ENCODE results near the gene EPHA4. TPM values are rescaled to one million over a fixed set of nuclear protein-coding genes. Genes with fewer than 3 reads are reported as not detected.
A peak's percentile ranks its signal among the peaks of the same experiment; 100 is the strongest.

Gene EPHA4
- total RNA-seq, 2 donors from 2014 or later = 8.0 to 13.8 TPM

- H3K4me1 Mint-ChIP-seq = no peaks in the 10 kb centered on the region
- ATAC-seq (replicated peaks) = peak; percentile 55
- no peak overlapping the region for H3K27ac Mint-ChIP-seq
Measured at GRCh38 chr2:221392228-221392881, 179.7 kb downstream of the EPHA4 start.

DNA sequence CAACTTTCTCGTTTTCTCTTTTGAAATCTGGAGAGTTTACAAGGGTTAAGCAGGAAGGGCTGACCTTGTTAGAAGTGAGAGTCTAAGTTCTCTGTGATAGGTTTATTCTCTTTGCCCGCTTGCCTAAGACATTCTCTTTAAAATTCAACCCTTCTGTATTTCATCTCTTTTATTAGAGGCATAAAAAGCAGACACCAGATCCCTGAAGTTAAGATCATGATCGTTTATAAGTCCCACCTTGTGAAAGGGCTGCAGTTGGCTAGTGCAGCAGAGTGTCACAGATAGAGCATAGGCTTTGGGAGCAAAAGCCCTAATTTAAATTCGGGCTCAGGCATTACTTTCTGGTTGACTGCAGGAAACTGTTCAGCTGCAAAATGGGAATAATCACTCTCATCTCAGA, 181.2 kb downstream of the EPHA4 start:
- H3K9me3 Mint-ChIP-seq = no peaks in the 10 kb centered on the region
- H3K27me3 Mint-ChIP-seq = peaks cover 11% of the 10 kb centered on the region
- H3K4me3 Mint-ChIP-seq = no peak overlapping the region
- no peaks in the 10 kb centered on the region for H3K36me3 Mint-ChIP-seq (ENCODE audit: low read depth)
- no peak for ATAC-seq (replicated peaks)
- H3K4me1 Mint-ChIP-seq = no peaks in the 10 kb centered on the region
- H3K27ac Mint-ChIP-seq = no peak overlapping the region

More at GRCh38 chr2:221392228-221392881, 179.7 kb downstream of the EPHA4 start:
- peaks cover 6% of the 10 kb centered on the region for H3K27me3 Mint-ChIP-seq
- H3K4me3 Mint-ChIP-seq = no peak overlapping the region
- no peaks in the 10 kb centered on the region for H3K36me3 Mint-ChIP-seq (ENCODE audit: low read depth)
- H3K9me3 Mint-ChIP-seq = no peaks in the 10 kb centered on the region

DNA sequence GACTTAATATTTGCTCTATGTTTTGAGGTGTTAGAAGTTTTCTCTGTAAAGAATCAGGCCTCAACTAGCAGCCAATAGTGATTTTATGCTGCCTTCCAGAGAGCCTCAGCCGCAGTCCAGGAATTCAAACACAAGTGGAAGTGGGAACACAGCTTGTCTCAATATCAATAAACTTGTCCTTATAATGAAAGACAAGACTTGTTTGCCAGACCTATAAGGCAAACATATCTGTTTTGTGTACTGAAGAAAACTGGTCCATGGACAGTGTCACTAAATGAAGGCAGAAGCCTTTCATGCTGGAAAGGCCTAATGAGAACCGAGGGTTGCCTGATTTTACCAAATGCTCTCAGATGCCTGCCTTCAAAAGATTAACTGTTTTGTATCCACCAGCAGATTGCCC, 182.2 kb downstream of the EPHA4 start:
- no peak for ATAC-seq (replicated peaks)
- Mint-ChIP-seq H3K27me3 (peaks cover 11% of the 10 kb centered on the region), H3K9me3 (no peaks in the 10 kb centered on the region), H3K4me1 (no peaks in the 10 kb centered on the region), H3K4me3 (no peak overlapping the region), H3K27ac (no peak overlapping the region), H3K36me3 (ENCODE audit: low read depth) (no peaks in the 10 kb centered on the region)

GRCh38 chr2:221389421-221389820, 182.7 kb downstream of the EPHA4 start:
- no peak overlapping the region for H3K4me3 Mint-ChIP-seq
- H3K4me1 Mint-ChIP-seq = no peaks in the 10 kb centered on the region
- no peaks in the 10 kb centered on the region for H3K9me3 Mint-ChIP-seq
- no peaks in the 10 kb centered on the region for H3K36me3 Mint-ChIP-seq (ENCODE audit: low read depth)
- no peak for ATAC-seq (replicated peaks)
- H3K27me3 Mint-ChIP-seq = peaks cover 11% of the 10 kb centered on the region
- no peak overlapping the region for H3K27ac Mint-ChIP-seq

GRCh38 chr2:221388891-221389290, 183.2 kb downstream of the EPHA4 start:
- H3K36me3 Mint-ChIP-seq (ENCODE audit: low read depth) = no peaks in the 10 kb centered on the region
- peaks cover 11% of the 10 kb centered on the region for H3K27me3 Mint-ChIP-seq
- no peak for ATAC-seq (replicated peaks)
- H3K4me1 Mint-ChIP-seq = no peaks in the 10 kb centered on the region
- H3K9me3 Mint-ChIP-seq = no peaks in the 10 kb centered on the region
- no peak overlapping the region for H3K27ac Mint-ChIP-seq
- no peak overlapping the region for H3K4me3 Mint-ChIP-seq

DNA sequence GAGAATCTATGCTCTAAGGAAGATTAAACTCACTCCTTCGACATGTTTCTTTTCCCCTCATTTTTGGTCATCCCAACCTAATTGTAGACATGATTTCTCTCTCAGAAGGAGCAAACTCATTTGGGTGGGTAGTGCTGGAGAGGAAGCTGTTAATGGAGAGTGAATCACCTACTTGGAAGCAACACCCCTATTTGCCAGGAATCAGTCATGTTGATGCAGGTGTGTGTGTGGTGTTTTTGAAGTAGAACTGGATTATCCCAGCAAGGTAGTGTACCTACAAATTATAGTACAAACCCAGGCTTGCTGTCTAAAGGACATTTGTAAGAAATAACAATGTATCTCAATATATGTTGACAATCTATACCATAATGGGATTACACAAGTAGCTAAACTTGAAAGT, 186.4 kb downstream of the EPHA4 start:
- H3K4me3 Mint-ChIP-seq = no peak overlapping the region
- no peaks in the 10 kb centered on the region for H3K9me3 Mint-ChIP-seq
- no peak overlapping the region for H3K27ac Mint-ChIP-seq
- peaks cover 11% of the 10 kb centered on the region for H3K27me3 Mint-ChIP-seq
- no peaks in the 10 kb centered on the region for H3K4me1 Mint-ChIP-seq
- no peaks in the 10 kb centered on the region for H3K36me3 Mint-ChIP-seq (ENCODE audit: low read depth)
- ATAC-seq (replicated peaks) = no peak

DNA sequence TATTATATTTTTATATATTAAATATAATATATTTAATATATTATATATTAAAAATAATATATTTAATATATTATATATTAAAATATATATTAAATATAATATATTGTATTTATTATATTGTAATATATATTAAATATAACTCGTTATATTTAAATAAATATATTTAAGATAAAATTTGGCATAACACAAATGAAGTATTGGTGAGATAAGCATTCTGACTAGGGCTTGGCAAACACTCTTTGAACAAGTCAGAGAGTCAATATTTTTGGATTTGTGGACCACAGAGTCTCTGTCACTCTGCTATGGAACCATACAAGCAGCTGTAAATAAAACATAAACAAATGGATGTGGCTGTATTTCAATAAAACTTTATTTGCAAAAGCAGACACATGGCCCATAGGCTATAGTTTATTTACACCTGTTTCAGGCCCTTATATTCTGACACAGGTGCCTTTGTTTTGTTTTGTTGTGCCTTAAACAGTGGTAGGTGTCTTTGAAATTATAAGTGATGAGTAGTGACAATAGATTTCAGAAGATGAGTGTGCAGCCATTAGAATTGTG, 190.1 kb downstream of the EPHA4 start:
- peaks cover 4% of the 10 kb centered on the region for H3K27me3 Mint-ChIP-seq
- no peak overlapping the region for H3K4me3 Mint-ChIP-seq
- no peaks in the 10 kb centered on the region for H3K9me3 Mint-ChIP-seq
- no peak overlapping the region for H3K27ac Mint-ChIP-seq
- ATAC-seq (replicated peaks) = no peak
- H3K4me1 Mint-ChIP-seq = peaks cover 5% of the 10 kb centered on the region
- no peaks in the 10 kb centered on the region for H3K36me3 Mint-ChIP-seq (ENCODE audit: low read depth)

GRCh38 chr2:221380686-221381085, 191.4 kb downstream of the EPHA4 start:
- Mint-ChIP-seq H3K4me1 (peaks cover 5% of the 10 kb centered on the region), H3K36me3 (ENCODE audit: low read depth) (no peaks in the 10 kb centered on the region), H3K27ac (no peak overlapping the region), H3K27me3 (no peaks in the 10 kb centered on the region), H3K4me3 (no peak overlapping the region), H3K9me3 (no peaks in the 10 kb centered on the region)
- ATAC-seq (replicated peaks) = no peak

DNA sequence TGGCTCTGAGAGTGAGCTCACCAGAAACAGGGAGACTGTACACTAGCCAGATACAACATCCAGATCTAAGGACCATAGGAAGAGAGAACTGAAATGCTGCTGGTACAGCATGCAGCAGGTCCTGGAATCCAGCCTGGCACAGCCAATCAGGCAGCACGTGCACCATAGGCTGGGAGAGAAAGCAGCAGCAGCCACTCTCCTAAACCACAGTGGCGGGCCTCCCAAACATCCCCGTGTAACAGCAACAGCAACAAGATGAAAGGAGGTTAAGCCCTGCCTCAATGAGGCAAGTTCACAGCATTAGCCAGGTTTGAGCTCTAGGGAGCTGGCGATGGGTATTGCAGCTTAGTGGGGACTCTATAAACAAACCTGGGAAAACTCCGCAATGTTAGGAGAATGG, 192.0 kb downstream of the EPHA4 start:
- no peak for ATAC-seq (replicated peaks)

GRCh38 chr2:221377597-221377996, 194.5 kb downstream of the EPHA4 start:
- Mint-ChIP-seq H3K4me3 (no peak overlapping the region), H3K27ac (no peak overlapping the region), H3K36me3 (ENCODE audit: low read depth) (no peaks in the 10 kb centered on the region), H3K27me3 (no peaks in the 10 kb centered on the region), H3K9me3 (peaks cover 6% of the 10 kb centered on the region), H3K4me1 (peaks cover 5% of the 10 kb centered on the region)
- peak; percentile 62 for ATAC-seq (replicated peaks)

More for the DNA sequence above, 192.0 kb downstream of the EPHA4 start:
- Mint-ChIP-seq H3K27me3 (no peaks in the 10 kb centered on the region), H3K9me3 (peaks cover under 1% of the 10 kb centered on the region), H3K36me3 (ENCODE audit: low read depth) (no peaks in the 10 kb centered on the region), H3K4me3 (no peak overlapping the region), H3K27ac (no peak overlapping the region), H3K4me1 (peaks cover 5% of the 10 kb centered on the region)

- Mint-ChIP-seq H3K27ac (no peak overlapping the region), H3K4me1 (peaks cover 5% of the 10 kb centered on the region), H3K9me3 (peaks cover 6% of the 10 kb centered on the region), H3K4me3 (no peak overlapping the region), H3K27me3 (no peaks in the 10 kb centered on the region), H3K36me3 (ENCODE audit: low read depth) (no peaks in the 10 kb centered on the region)
- no peak for ATAC-seq (replicated peaks)
Measured at GRCh38 chr2:221377066-221377465, 195.0 kb downstream of the EPHA4 start.

GRCh38 chr2:221374234-221374633, 197.9 kb downstream of the EPHA4 start:
- Mint-ChIP-seq H3K27me3 (peaks cover 4% of the 10 kb centered on the region), H3K9me3 (peaks cover 6% of the 10 kb centered on the region), H3K36me3 (ENCODE audit: low read depth) (no peaks in the 10 kb centered on the region), H3K4me1 (peaks cover 5% of the 10 kb centered on the region), H3K4me3 (no peak overlapping the region), H3K27ac (no peak overlapping the region)
- no peak for ATAC-seq (replicated peaks)

- ATAC-seq (replicated peaks) = no peak
- peaks cover 5% of the 10 kb centered on the region for H3K4me1 Mint-ChIP-seq
- H3K27ac Mint-ChIP-seq = no peak overlapping the region
- H3K4me3 Mint-ChIP-seq = no peak overlapping the region
- H3K27me3 Mint-ChIP-seq = peaks cover 4% of the 10 kb centered on the region
- no peaks in the 10 kb centered on the region for H3K36me3 Mint-ChIP-seq (ENCODE audit: low read depth)
- peaks cover 6% of the 10 kb centered on the region for H3K9me3 Mint-ChIP-seq
Measured at GRCh38 chr2:221372907-221373306, 199.2 kb downstream of the EPHA4 start.

DNA sequence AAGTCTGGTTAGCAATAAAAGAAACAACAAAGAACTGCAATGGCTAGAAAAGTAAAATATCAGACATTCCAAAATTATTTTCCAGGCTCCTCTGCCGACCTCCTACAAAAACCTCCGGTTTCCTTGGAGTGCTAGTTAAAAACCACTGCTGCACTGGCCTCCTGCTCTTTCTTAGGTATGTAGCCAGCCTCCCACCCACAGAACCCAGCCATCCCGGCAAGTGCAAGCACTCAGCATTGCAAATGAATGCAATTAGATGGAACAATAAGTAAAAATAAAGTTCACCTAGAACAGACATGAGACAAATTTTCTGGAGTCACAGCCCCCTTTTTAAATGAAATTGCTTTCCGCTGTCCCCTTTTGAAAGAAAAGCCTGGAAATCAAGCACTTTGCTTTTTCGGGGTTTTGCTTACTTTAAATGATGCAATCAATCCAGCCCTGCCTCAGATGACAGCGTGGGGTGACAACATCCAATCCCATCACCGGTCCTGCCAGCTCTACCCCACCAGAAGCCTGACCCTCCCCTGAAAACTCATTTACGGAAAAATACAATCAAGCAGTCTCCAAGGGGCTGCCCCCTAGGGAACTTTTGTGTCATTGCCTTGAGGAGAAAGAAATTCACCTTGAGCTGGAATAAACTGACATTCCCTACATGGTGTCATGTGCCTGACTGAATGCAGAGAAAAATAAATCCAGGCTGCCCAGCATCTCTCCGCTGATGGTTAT, 199.8 kb downstream of the EPHA4 start:
- no peak for ATAC-seq (replicated peaks)

DNA sequence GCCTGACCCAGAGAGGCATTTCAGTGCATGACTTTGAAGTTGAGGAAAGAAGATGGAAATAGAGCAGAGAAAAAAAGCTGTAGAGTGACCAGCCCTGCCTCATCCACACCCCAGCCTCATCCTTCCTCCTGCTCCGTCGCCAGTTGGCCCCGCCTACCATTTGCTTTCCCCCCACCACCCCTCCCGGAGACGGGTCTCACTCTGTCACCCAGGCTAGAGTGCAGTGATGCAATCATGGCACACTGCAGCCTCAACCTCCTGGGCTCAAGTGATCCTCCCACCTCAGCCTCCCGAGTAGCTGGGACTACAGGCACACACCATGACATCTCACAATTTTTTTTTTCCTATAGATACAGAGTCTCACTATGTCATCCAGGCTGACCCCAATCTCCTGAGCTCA, 200.8 kb downstream of the EPHA4 start:
- Mint-ChIP-seq H3K4me1 (no peaks in the 10 kb centered on the region), H3K36me3 (ENCODE audit: low read depth) (no peaks in the 10 kb centered on the region), H3K27ac (no peak overlapping the region), H3K9me3 (peaks cover 6% of the 10 kb centered on the region), H3K4me3 (no peak overlapping the region), H3K27me3 (peaks cover 4% of the 10 kb centered on the region)
- ATAC-seq (replicated peaks) = no peak

More for the DNA sequence above, 199.8 kb downstream of the EPHA4 start:
- Mint-ChIP-seq H3K4me1 (no peaks in the 10 kb centered on the region), H3K27ac (no peak overlapping the region), H3K9me3 (peaks cover 6% of the 10 kb centered on the region), H3K4me3 (no peak overlapping the region), H3K27me3 (peaks cover 4% of the 10 kb centered on the region), H3K36me3 (ENCODE audit: low read depth) (no peaks in the 10 kb centered on the region)

Data from activated T-helper 17 cell treated with anti-CD3 and anti-CD28 coated beads, Interleukin-2, amount 50 U/mL, for 72 hours (primary cell).